ENCODE measurements around the gene RRAGD. TPM values are rescaled to one million over a fixed set of nuclear protein-coding genes. Genes with fewer than 3 reads are reported as not detected.

Gene RRAGD
- total RNA-seq, 1 donor from 2014 or later, result 160 TPM

DNA sequence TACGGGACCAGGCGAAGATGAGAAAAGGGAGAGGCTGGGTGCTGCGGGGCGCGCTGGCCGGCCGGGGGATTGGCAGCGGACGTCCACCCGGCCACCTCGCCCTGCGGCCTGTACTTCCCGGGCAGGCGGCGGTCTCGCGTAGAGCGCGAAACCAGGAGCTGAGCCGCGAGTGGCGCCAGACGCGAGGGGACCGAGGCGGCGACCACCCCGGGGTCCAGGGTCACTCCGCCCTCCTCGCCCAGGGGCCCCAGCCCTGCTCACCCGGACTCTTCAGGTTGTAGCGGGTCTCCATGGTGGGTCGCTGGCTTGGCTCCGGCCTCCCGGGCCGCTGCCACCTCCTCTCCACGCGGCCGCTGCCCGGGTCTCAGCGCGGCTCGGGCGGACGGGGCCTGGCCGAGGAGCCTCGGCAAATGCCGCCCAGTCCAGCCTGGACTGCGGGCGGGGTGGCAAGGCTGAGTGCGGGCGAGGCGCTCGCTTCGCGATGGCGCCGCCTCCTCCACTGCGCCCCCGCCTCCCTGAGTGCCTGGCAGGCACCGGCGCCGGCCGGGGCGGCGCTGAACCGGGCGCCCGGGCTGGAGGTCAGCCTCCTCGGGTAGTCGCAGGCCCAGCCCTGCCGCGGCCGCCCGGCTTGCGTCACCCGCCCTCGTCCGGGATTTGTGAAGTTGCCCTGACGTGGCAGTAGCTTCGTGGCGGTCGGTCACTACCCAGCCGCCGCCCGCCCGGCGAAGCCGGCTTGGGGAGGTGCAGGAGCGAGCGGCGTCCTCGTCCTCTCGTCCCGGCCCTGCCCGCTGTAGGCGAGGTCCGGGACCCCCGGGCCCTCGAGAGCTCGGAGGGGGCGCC lies 59.6 kb downstream of the RRAGD start, which contains the start of gene UBE2J1:
Gene UBE2J1 (minus strand): TSS at position 445 of the 840 bp plus-strand sequence. CDS start 153 bp downstream, at position 292.
- DNase-seq, result peak; percentile 97
- intact Hi-C loops (cut with micrococcal nuclease), result no loop called here
- ATAC-seq, result peak; percentile 98

DNA sequence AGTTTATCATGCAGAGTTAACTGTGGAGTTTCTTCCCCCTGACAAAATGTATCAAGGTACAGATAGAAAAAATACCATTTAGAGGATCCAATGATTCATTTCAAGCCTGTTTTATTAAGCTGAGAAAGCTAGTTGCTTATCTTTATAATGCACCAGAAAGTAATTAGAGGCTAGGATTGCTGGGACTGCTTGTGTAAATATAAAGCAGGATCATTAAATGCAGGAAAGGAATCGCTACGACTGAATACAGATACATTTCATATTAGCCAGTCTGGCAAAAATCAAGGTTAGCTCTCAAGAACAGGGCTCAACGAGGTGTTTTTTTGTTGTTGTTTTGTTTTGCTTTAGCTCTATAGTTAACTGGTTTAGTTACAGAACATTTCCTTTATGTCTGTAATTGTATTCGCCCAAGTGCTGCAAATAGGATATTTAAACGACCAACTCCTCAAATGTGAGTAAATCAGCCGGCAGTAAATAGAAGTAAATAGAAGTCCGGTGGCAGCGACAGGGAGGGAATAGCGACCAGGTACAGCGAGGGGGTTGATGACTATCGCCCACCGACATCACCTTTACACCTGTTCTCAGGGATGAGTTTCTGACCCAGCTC lies 60.3 kb downstream of the RRAGD start:
- DNase-seq (no peak), ATAC-seq (no peak)
- intact Hi-C loops (cut with micrococcal nuclease), result no loop called here

DNA sequence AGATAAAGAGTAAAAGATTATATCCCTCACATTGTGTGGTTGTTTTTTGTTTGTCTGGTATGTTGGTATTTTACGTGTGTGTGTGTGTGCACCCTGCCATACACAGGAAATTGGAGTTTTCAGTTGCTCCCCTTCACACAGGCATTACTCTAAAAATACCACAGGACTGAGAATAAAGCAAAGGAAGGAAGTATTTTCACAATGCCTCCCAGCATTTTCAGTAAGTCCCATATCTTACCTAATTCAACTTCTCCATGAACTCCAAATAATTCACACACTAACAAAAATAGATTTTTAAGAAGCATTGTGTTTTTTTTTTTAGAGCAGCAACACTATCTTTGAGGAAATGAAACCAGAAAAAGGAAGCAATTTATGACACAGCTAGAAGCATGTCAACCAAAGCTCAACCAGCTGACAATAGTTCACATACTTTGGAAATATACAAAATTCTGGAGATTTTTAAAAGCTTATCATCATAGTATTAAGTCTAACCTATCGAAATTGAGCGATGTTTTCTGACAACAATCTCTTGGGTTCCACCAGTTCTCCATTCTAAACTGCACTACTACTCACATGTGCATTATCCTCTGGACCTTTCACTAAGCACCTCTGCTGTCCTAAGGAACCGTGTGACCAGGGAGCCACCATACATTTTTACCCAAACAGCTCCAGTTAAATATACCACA lies 61.6 kb downstream of the RRAGD start:
- intact Hi-C loops (cut with micrococcal nuclease), result no loop called here
- ATAC-seq (no peak), DNase-seq (no peak)

DNA sequence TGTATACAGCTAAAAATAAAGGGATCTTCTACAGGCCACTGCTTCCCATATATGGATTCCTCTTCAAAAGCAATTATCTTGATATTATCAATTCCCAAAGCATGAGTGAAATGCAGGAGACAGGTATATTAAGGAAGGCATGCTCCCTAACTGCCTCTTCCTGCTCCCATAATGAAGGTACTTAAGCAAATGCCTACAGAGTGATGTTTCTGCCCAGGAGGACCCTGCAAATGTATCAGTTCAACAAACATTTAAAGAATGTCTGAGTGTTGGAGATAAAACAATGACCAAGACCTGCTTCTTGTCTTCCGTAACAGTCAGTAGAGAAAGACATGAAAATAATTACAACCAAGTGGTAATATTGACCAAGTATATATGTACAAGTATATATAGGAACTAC lies 63.7 kb downstream of the RRAGD start:
- ATAC-seq (no peak), DNase-seq (no peak)
- intact Hi-C loops (cut with micrococcal nuclease), result no loop called here

DNA sequence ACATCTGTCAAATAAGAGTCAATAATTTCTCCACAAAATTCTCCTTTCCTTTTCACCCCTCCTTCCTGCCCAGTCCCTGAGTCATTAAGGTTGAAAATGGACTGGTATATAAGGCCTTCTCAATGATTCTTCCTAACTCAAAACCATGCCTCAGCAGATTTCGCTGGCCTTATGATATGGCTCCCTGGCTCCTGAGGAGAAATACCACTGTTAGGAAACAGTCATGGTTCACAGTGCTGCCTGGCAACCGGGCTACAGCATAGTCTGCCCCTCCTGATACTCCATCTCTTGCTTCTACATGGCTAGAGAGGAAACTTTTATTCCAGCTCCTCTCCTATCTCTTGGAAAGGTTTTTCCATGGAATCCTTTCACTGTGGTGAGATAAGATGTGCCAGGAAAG lies 64.2 kb downstream of the RRAGD start:
- intact Hi-C loops (cut with micrococcal nuclease), result no loop called here
- peak; percentile 43 for DNase-seq
- ATAC-seq, result peak; percentile 12

DNA sequence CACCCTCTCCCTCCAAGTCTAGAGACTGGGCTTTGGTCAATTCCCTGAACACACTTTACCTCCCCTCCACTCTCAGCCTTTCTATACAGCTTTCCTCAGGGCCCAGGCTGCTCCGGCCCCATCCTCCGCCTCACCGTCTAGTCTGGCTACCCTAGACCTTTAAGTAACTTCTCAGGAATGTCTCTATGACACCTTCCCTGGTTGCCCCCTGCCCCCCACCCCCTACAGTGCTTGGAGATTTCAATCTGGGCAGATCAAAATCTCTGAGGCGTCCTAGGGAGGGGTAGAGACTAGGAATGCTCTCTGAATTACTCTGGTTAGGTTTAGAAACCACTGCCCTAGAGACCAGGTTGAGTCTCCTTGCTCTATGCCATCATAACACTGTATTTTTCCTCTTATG lies 65.6 kb downstream of the RRAGD start:
- DNase-seq, result no peak
- intact Hi-C loops (cut with micrococcal nuclease), result no loop called here
- ATAC-seq, result no peak

DNA sequence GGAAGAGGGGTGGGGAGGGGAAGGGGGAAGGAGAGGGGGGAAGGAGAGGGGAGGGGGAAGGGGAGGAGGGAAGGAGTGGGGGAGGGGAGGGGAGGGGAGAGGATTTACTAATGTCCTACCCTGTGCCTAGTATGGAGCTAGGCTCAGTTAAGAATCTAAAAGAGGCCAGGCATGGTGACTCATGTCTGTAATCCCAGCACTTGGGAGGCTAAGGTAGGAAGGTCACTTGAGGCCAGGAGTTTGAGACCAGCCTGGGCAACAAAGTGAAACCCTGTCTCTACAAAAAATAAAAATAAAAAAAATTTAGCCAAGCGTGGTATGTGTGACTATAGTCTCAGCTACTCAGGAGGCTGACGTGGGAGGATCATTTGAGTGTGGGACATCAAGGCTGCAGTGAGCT lies 72.5 kb downstream of the RRAGD start:
- ATAC-seq, result no peak
- intact Hi-C loops (cut with micrococcal nuclease), result no loop called here
- no peak for DNase-seq

DNA sequence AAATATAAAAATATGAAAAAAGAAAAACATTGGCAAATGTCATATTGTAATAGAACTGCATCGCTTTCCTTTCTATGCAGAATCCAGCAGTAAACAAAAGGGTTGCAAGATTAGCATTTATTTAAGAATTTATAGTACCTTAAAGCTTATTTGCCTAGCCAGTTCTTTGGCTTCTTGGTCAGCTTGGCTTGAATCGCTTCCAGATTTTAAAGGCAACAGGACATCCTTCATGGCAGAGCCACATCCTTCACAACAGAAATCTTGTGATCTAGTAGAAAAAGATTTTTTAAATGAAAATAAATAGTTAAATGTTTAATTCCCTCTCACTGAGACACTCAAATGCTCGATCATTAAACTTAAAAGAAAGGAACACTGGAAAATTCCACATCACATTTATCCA lies 76.9 kb downstream of the RRAGD start:
- DNase-seq (no peak), ATAC-seq (no peak)
- intact Hi-C loops (cut with micrococcal nuclease), result no loop called here

DNA sequence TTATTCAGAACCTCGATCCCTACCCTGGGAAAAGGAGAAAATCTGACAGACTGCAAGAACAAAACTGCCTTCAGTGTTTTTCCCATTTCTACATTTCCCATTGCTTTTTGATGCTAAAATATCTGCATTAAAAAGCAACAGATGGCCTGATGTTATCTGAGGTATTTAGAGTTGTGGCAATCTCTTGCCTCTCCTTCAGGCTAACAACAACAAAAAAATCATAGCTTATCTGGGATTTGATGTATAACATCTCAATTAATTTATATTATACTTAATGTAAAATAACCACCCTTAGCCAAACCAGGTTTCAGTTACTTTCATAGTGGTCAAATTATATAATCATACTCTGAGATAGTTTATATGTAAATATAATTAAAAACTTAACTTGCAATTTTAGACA lies 81.2 kb downstream of the RRAGD start:
- ATAC-seq, result no peak
- intact Hi-C loops (cut with micrococcal nuclease), result no loop called here
- no peak for DNase-seq

DNA sequence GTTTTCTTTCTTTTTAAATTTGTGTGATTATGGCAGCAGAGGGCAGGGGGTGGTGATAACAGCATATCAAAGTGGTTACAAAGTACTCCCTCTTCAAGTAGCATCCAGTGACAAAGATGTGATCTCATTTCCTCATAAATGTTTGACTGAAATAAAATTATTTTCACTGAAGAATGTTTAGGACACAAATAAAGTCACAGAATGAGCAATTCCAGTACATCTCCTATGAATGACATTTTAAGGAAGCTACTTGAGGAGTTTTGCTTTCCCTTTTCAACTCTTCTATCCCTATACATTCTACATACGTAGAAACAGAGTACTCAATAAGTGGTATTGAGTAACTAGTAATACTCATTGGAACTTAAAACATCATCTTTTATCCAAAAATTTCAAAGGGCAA lies 83.1 kb downstream of the RRAGD start:
- intact Hi-C loops (cut with micrococcal nuclease), result no loop called here
- DNase-seq, result no peak
- ATAC-seq, result no peak

DNA sequence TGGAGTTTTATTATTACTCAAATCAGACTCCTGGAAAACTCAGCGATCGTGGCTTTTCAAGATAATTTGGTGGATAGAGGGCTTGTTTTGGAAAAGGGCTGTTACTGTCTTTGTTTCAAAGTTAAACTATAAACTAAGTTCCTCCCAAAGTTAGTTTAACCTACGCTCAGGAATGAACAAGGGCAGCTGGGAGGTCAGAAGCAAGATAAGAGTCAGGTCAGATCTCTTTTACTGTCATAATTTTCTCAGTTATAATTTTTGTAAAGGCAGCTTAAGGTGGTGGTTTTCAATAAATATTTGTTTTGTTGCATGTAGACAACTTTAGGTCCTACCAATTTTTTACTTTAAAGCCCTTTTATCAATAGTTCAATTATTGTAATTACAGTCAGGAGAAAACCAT lies 87.8 kb downstream of the RRAGD start:
- ATAC-seq (no peak), DNase-seq (no peak)
- intact Hi-C loops (cut with micrococcal nuclease), result no loop called here

DNA sequence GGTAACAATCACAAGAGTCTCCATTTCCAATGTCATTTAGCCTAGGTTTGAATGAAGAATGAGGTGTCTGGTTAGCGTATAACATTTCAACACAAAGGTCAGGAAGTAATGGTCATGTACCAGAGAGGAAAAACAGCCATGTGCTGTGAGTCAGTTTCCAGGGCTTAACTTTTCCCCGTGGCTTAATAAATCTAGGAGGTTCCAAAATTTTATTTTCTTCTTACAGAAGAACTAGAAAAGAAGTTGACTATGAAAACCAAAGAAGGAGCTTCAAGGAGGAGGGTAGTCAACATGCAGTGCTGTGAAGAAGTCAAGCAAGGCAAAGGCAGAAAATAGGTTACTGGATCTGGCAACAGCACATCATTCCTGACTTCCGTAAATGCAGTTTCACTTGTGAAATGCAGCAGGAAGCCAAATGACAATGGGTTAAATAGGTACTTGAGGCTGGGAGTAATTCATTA lies 88.5 kb downstream of the RRAGD start:
- no peak for DNase-seq
- intact Hi-C loops (cut with micrococcal nuclease), result no loop called here
- no peak for ATAC-seq

DNA sequence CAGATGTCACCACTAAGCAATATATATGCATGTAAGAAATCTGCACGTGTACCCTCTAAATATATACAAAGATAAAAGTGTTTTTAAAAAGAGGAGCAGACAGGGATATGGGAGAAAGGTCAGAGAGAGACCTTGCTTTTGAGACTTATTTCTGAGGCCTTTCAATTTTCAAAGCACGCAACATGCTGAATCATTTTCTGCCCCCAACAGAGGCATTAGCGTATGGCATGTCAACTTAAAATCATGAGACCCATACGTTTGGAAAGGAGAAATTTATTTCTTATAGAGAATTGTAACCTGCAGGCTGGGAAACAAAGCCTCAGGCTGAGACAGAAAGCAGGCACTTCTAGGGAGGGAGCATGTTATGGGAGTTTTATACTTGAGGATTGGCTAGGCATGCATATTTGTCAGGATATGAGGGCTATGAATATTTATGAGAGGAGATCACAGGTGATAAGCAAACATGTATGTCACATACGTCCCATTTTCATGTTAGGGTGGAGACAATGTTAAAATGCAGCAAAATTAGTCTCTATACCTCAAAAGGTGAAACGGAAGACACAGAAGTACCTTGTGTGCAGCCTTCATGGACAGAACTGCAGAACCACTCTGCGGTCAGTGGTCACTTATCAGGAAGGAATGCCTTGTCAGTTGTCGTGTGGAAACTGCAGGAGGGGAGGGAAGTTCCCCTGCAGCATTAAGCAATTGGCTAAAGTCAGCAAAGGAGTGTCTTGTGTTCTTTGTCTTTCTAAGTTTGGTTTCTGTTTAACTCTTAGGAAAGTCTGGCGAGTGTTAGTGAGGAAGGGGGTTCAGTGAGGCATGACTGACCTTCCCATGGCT lies 90.7 kb downstream of the RRAGD start:
- peak; percentile 64 for ATAC-seq
- intact Hi-C loops (cut with micrococcal nuclease), result no loop called here
- DNase-seq, result no peak

DNA sequence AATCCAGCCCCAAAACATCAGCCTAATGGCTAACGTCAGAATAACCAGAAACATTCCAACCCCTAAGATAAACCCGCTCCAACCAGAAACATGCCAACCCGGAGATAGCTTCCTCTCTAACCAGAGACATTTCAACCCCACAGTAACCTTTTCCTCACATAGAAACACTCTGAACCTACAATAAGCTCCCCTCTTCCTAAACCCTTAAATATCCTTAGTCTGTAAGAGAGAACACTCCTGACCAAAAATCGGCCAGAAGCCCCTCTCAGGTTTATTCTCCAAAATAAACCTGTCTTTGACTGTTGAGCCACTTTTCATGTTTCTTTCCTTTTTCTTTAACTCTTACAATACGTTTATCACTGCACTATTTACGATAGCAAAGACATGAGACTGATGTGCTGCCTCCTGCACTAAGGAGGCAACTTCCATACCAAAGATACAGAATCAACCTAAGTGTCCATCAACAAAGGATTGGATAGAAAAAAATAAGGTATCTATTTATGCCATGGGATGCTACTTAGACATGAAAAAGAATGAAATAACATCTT lies 92.0 kb downstream of the RRAGD start:
- intact Hi-C loops (cut with micrococcal nuclease), result no loop called here
- no peak for ATAC-seq
- no peak for DNase-seq

DNA sequence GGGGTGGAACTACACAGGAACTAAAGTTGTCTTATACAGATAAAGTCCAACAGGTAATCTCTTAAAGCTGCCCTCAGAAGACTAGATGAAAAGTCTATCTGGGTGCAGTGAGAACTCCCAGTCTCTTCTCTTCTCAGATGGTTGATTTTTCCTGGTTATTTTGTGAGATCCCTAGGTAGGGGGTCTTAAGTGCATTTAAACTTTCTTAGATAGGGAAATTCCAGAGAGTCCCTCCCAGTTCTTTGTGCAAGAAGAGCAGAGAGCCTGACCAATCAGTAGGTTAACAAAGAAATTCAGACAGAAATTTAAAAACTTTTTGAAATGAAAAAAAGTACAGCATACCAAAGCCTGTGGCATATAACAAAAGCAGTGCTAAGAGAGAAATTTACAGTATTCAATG lies 95.0 kb downstream of the RRAGD start:
- no peak for ATAC-seq
- intact Hi-C loops (cut with micrococcal nuclease), result no loop called here
- DNase-seq, result no peak

DNA sequence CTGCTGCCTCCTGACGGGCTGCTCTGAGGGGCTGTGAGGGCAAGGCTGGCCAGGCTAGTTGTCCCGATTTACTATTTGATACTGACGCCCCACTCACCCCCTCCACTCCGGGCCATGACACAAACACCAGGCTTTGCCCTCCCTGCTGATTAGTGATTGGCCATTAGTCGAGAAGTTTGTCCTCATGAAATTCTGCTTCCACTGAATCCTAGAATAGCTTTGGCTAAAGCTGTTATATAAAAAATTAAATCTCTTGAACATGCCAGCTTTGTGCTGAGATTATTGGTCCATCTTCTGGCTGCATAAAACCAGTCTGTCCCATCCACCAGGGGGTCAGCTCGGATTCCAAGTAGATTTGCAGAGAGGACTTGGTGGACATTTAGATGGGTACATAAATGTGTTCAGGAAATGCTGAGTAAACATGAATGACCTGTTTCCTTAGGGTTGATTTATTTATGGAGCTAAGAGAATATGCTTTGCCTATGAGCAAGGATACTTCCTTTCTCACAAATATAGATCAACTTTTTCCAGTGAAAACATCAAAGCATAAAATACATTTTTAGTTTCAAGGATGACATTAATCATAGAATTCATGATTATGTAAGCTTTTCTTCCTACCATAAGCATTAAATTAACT lies 96.7 kb downstream of the RRAGD start, which contains the start of gene GABRR2:
Gene GABRR2 (minus strand): TSS at position 51 of the 637 bp plus-strand sequence. CDS start 134 bp downstream, outside the sequence.
- intact Hi-C loops (cut with micrococcal nuclease), result no loop called here
- no peak for ATAC-seq

DNA sequence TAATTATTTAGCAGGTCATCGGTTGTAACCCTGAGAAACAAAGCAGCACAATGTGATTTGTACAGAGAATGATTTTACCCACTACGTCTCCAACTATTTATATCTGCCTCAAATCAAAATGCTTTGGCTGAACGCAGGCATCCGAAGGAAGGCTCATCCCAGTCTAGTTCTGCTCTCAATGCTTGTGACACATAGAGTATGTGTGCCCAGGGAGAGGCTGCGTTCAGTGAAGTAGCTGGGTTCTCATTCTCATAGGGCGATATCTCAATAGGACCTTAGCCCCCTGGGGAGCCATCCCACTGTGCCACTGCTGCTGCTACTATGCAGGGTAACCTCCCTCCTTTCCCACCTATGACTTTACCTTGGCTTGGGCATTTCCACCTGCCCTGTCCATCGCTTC lies 97.4 kb downstream of the RRAGD start:
- no peak for DNase-seq
- no peak for ATAC-seq
- intact Hi-C loops (cut with micrococcal nuclease), result no loop called here

More for the DNA sequence above, 96.7 kb downstream of the RRAGD start, which contains the start of gene GABRR2:
- no peak for DNase-seq
